Stimulated activated CD8-positive, alpha-beta memory T cell treated with anti-CD3 and anti-CD28 coated beads, Interleukin-4, amount 100 ng/mL, for 1 hour (primary cell): ENCODE results near the gene BRAF.
"Not testable (repeated sequence)": the region's sequence is repeated elsewhere in the genome, so short reads cannot be mapped to it uniquely, and the experiment has no call there.

Source experiments
- DNase-seq, 2 donors: peaks; one replicate each; pipeline ENCODE4 v3.0.0-alpha.2; 2020; ENCODE audit warnings: low read depth in 2 of 2, low spot score in 1 of 2

BRAF gene

GRCh38 chr7:140774371-140774770 is 150.4 kb downstream of the BRAF start:
- DNase-seq: no peak

- no peak for DNase-seq
Measured at GRCh38 chr7:140773104-140773503, 151.6 kb downstream of the BRAF start.

- DNase-seq: no peak
Measured at GRCh38 chr7:140771826-140772225, 152.9 kb downstream of the BRAF start.

- no peak for DNase-seq
Measured at GRCh38 chr7:140769852-140770251, 154.9 kb downstream of the BRAF start.

- DNase-seq: no peak
Measured at GRCh38 chr7:140767418-140767817, 157.3 kb downstream of the BRAF start.

- DNase-seq: not testable (repeated sequence)
Measured at GRCh38 chr7:140765441-140765840, 159.3 kb downstream of the BRAF start.

- not testable (repeated sequence) for DNase-seq
Measured at GRCh38 chr7:140763166-140763565, 161.6 kb downstream of the BRAF start.

GRCh38 chr7:140761375-140761774 is 163.4 kb downstream of the BRAF start:
- DNase-seq: not testable (repeated sequence)

GRCh38 chr7:140754506-140754905 is 170.2 kb downstream of the BRAF start:
- DNase-seq: no peak

- DNase-seq: no peak
Measured at GRCh38 chr7:140752533-140752932, 172.2 kb downstream of the BRAF start.

- no peak for DNase-seq
Measured at GRCh38 chr7:140746751-140747150, 178.0 kb downstream of the BRAF start.

GRCh38 chr7:140745266-140746058 is 179.3 kb downstream of the BRAF start:
- DNase-seq: no peak

GRCh38 chr7:140744005-140744404 is 180.7 kb downstream of the BRAF start:
- DNase-seq: no peak

GRCh38 chr7:140743255-140743654 is 181.5 kb downstream of the BRAF start:
- not testable (repeated sequence) for DNase-seq

- DNase-seq: no peak
Measured at GRCh38 chr7:140738280-140738679, 186.4 kb downstream of the BRAF start.

- DNase-seq: no peak
Measured at GRCh38 chr7:140734729-140735128, 190.0 kb downstream of the BRAF start.

GRCh38 chr7:140734096-140734495 is 190.6 kb downstream of the BRAF start:
- DNase-seq: no peak

- DNase-seq: no peak
Measured at GRCh38 chr7:140732416-140732815, 192.3 kb downstream of the BRAF start.

GRCh38 chr7:140726281-140726680 is 198.4 kb downstream of the BRAF start:
- DNase-seq: no peak

- no peak for DNase-seq
Measured at GRCh38 chr7:140724706-140725105, 200.0 kb downstream of the BRAF start.

- DNase-seq: no peak
Measured at GRCh38 chr7:140723574-140723973, 201.2 kb downstream of the BRAF start.

- no peak for DNase-seq
Measured at GRCh38 chr7:140723006-140723405, 201.7 kb downstream of the BRAF start.

GRCh38 chr7:140722254-140722653 is 202.5 kb downstream of the BRAF start:
- no peak for DNase-seq
